Activated CD8-positive, alpha-beta memory T cell treated with anti-CD3 and anti-CD28 coated beads for 48 hours (primary cell): ENCODE data around the gene CERS6.

Experiments used
- DNase-seq, 3 experiments: peaks; one replicate each; pipeline ENCODE4 v3.0.0-alpha.2; 2020; ENCODE audit warnings: low read depth in 2 of 3, low spot score in 2 of 3

The CERS6 gene

DNA sequence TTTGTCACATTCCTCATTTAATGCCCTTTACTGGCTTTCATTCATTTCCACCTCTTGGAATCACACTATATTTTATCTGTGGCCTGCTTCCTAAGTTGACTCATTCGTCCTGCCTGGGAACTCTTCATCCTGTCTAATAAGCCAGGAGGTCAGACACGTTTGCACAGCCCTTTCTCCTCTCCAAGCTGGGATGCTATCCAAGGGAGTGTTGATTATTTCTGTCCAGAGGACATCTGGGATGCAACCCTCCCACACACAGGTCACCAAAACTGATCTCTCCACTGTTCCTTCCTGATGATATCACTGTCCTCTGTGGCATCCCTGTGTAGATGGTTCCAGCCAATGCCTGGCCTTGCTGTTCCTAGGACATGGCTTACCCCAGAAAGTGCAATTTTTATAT, 266.5 kb downstream of the CERS6 start:
- no peak for DNase-seq

DNA sequence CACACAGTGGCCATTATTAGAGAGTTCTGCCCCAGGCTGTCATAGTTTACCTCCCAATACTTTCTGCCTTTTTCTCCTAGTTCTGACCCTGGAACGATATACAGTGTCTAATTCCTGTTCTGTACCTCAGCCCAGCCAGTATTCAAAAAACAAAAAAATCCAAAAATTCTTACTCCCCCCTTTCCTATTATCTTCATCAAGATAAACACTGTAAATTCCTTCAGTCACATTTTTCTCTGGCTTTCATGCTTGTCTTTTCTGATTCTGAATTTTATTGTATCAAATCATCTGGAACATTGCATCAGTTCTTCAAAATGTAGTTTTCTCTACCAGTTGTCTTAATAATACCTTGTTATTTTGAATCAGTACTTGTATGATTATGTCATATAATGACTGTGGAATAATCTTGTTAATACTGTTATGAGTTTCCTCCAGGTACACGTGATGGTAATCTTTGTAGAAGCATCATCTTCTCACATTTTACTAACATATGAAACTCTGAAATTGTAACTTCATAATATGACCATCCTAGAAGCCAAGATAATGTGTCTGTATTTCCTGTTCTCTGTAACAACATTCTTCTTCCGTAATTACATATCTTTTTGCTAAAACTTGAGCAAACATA, 267.3 kb downstream of the CERS6 start:
- no peak for DNase-seq

DNA sequence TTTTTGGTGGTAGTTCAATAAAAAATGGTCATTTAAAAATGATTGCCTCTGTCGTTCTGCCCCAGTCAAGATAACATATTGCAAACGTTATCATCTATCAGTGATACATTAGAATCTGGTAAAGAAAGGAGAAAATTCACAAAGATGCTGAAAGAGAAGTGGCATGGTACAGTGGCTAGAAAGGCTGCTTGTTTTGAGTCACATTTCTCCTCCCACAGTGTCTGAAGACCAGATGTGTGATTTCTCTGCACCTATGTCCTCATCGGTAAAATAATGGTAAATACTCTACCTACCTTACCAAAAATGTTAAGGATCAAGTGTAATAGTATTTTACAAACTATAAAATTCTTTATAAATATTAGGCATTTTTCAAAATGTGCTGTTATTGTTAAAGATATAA, 270.3 kb downstream of the CERS6 start:
- DNase-seq, result no peak

DNA sequence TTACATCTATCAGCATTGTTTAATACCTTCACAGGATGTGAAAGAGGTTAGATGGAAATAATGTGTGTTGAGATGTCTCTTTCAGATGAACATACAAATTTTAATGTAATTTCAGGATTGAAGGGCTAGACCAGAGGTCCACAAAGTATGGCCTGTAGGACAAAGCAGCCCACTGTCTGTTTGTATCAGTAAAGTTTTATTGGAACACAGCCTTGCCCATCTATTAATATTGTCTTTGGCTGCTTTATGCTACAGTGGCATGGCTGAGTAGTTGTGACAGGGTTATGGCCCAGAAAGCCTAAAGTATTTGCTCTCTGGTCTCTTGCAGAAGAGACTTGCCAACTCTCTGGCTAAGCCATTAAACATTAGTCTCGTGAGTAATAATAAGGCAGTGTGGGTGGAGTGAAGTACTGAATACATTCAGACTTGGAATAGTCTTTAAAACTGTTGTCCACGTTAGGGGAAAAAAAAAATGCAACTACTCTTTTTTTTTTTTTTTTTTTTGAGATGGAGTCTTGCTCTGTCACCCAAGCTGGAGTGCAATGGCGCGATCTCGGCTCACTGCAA, 271.9 kb downstream of the CERS6 start:
- DNase-seq, result no peak

DNA sequence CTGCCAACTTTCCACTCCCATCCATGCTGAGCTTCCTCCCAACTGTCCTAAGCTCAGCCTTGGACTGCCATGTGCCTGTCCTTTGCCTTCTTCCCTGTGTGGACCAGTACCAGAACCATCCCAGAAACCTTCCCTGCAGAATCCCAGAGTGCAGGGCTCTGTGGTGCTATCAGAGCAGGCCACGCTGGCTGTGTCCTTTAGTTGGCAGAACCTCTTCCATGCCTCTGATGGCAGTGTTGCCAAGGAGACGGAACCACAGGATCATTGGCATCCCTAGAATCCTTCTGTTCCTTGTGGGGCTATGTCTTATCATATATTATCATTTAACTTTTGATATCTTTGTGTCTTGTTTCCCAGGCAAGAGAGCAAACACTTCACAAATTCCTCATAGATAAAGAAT, 273.4 kb downstream of the CERS6 start:
- no peak for DNase-seq

DNA sequence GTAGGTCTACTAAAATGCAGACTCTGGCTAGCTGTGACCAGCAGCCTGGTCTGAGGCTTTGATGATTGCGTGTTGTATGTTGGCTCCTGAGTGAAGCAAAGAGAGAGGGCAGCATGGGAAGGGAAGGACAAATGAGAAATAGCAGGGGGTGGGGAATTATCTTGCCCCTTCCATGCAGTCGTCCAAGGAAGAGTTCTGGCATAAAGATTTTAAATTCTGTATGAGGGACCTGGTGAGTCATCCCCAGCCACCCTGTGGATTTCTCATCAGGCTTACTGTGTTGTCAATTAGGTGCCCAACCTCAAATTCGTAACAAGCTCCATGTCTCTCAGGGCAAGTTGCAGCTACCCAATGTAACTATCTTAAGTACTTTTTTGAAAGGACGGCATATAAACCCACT, 274.3 kb downstream of the CERS6 start:
- no peak for DNase-seq

DNA sequence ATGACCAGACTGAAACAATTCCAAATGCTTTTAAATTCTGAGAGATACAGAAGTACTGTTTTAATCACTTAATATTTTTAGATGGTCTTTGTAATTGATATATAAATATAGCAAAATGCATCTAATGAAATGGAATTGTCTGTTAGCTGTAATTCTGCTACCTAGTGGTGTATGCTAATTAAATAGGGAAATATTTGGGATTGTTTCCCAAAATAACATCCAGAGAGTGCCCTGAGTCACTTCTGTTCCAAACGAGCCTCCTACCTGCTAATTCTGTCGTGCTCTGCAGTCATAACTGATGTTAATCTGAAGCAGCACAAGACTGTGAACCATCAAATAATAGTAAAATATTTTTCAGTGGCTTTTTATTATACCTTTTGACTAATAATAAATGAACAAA, 274.9 kb downstream of the CERS6 start:
- no peak for DNase-seq

DNA sequence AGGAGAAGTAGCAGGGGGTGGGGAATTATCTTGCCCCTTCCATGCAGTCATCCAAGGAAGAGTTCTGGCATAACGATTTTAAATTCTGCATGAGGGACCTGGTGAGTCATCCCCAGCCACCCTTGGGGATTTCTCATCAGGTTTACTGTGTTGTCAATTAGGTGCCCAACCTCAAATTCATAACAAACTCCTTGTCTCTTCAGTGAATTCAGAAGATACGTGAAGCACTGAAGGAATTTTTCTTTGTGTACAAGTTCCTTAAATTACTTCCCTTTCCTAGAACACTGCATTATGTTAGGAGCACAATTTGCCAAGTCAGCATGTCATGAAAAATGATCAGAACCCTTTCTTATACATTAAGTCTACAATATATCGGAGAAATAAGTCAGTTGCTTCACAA, 275.5 kb downstream of the CERS6 start:
- no peak for DNase-seq

DNA sequence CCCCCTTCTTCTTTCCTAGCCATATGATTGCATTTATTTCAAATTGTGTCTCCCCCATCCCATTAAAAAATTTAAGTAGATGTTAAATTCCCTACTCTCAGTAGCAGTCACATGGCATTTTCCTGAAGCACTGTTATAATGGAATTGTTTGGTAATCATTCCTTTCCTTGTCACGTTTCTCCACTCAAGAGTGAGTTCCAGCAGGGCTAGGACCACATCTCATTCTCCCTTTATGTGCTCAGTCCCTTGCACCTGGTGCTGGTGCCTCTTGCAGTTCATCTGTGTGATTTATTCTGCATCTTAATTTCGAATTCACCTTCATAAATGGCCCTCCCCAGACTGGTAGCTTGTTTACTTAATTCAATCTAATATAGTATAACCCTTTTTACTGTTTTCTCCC, 276.0 kb downstream of the CERS6 start:
- no peak for DNase-seq

DNA sequence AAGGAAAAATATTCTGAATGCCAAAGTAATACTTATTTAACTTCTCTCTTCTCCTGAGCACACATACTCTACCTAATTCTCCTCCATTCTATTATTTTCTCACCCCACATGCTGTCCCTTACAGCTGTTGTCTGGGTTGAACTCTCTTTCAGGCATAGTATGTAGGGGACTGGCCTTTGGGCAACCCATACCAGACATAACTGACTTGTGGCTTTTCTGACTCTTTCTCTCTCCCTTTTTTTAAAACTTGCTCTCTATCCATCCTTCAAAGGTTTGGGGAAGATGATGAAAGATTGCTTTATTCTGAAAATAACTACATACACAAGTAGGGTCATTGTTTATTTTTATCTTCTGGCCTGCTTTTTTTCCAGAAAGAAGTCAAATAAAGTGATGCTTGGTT, 276.4 kb downstream of the CERS6 start:
- no peak for DNase-seq

DNA sequence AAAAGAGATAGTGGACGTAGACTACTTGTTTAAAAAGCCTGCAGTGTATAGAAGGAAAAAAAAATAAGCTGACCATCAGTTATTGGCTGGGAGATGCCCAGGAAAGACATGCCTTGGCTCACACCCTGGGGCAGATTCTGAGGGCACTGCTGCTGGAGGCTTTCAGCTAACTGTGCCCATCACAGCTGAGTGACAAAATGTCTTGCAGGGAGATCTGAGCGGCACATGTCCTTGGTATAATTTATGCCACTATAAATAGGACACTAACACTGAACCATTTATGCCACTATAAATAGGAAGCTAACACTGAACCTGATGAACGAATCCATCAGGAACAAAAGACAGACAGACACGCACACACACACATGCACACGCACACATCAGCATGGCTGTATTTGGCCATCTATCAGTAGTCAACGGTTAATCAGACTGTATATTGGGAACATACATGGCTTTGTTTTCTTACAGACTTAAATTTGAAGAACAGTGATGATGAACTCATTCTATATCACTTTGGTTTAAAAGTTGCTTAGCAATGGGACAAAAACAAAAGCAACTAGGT, 278.2 kb downstream of the CERS6 start:
- no peak for DNase-seq

DNA sequence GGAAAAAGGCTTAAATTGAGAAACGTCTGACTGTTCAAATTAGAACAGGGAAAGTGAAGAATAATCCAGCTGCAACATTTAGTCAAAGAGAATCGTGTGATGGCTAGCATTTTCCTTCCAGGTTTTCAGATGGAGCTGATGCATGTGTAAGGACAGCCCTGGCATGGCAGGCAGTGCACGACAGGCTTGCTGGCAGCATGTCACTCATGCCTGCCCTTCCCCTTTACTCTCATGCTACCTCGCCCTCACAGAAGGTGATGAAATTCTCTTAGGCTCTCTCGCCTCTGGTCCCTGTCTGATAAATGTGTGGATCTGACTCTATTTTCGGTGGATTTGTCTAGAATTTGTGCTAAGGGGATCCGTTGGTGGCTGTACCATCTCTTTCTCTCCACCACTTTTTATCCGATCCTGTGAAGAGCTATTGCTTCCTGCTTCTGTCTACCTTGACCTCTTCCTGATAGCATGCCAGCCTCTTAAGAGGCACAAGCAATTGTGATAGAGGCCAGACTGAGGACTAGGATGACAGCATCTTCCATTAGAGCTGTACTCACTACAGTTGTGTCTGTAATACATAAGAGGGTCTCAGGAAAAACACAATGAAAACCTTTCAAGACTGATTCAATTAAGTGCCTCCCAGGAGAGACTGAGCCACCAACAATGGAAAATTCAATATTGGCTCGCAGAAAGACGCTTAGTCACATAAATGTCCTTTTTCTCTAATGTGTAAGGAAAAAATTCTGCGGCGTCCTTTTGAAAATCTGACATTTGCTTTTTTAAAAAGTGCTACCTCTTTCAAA, 280.8 kb downstream of the CERS6 start:
- no peak for DNase-seq

DNA sequence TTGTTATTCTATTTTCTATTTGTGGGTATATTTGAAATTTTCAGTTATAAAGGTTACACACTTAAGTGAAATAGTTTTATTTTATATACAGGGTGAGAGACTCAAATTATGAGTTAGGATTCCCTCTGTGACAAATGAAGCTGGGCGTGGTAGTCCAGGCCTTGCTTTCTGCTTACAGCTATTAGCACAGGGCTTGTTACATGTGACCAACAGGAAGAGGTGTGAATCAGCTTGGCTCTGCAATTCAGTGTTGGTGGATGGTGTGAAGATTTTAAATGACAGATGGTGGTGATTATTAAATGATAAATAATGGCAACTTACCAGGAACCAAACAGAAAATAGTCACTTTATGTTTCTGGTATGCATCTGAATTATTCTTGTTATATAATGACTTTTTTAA, 282.0 kb downstream of the CERS6 start:
- DNase-seq, result no peak

DNA sequence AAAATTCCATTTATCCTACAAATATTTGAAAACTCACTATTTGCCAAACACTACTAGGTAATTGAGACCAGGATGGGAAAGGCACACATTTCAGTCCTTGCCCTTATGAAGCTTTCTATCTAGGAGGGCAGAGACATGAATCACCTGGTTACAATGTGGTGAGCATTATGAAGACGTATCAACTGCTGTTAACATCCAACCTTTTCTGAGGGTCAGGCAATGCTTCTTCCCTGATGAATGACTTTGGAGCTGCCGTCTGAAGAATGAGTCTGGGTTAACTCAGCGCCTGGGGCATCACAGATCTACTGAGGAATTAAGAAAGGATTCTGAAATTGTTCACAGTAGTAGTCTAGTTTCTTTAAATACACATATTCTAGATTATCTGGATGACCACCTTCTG, 284.3 kb downstream of the CERS6 start:
- no peak for DNase-seq

DNA sequence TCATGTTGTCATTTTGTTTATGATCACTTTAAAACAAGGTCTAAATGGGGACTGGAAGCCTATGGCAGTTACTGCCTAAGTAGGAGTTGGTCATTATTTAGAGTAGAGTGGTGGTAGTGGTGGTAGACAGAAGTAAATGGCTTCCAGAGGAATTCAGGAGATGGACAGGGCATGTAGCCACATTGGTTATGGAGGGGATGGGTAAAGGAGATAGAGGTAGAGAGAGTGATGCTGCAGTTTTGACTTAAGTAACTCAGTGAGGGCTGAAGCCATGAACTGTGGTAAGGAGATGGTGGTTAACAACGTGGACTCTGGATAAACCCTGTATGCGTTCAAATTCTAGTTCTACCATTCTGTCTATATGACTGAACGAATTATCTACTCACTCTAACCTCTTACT, 284.7 kb downstream of the CERS6 start:
- DNase-seq, result no peak

DNA sequence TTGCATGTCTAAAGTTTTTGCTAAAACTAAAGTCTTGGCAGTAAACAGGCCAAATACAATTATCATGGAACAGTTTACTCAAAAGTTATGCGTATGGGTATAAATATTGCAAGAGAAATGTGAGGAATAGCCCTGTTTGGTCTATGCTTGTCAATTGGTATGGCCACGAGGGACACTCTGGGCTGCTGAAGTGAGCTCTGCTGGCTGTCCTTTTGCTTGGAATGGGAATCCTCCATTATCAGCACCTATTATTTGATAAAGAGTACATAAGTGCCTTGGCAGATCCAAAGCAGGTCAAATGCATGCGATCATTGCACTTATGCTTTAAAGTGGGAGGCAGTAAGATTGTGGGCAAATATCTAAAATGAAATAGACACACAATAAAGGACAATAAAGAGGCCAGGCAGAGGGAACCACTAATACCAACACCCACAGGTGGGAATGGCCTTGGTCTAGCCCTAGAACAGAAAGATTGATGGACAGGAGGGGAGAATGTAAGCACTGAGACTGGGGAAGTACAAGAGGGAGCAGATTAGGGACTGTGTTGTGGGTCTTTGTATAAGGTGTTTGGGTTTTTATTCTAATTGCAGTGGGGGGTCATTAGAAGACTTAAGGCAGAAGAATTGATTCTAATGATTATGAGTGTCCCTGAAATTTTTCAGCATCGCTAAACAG, 286.3 kb downstream of the CERS6 start:
- DNase-seq, result no peak

DNA sequence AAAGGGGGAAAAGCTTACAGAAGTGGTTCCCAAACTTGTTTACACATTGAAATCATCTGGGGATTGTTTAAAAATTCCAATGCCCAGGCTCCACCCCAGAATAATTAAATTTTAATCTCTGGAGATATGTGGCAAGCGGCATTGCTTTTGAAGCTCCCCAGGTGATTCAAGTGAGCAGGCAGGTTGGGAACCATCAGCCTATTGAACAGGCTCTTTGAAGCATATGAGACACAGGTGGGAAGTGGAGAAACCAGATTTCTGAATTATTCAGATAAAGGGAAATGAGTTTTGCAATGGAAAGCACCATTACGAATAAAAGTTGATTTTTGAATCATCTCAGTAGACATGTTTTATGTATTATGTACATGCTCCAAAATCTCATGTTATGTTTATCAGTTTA, 288.8 kb downstream of the CERS6 start:
- DNase-seq, result no peak

DNA sequence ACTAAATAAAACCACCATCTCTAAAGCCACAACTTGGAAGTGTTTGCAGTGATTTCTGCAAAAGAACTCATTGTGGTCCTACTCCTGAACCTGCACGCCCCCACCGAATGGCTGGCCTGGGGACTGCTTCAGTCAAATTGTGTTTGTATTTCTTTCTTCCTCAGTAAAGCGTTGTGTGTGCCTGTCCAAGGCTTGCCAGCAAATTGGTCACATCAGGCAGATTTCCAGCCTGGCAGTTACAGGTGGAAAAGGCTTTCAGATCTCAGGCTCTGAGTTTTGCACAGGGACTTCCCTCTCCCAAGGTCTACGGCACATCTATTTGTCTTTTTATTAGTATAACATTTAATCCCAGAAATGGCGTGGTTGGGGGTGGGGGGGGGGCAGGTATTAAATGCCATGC, 292.4 kb downstream of the CERS6 start:
- DNase-seq, result no peak

DNA sequence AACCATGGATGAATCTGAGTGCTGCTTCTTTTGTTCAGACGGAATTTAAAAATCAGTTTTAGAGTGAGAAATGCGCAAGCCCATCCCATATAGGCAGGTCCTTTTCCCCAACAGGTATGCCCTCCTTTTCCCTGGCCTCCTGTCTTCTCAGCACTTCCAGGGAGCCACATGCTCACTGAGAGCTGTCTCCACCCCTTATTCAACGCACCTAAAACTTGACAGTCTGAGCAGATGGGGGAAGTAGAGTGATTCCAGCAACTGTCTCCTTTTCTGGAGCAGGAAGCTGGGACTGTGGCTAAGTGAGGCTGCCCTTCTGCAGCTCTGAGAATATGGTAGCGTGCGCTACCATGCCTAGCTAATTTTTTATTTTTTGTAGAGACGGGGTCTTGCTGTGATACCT, 293.2 kb downstream of the CERS6 start:
- DNase-seq, result no peak

DNA sequence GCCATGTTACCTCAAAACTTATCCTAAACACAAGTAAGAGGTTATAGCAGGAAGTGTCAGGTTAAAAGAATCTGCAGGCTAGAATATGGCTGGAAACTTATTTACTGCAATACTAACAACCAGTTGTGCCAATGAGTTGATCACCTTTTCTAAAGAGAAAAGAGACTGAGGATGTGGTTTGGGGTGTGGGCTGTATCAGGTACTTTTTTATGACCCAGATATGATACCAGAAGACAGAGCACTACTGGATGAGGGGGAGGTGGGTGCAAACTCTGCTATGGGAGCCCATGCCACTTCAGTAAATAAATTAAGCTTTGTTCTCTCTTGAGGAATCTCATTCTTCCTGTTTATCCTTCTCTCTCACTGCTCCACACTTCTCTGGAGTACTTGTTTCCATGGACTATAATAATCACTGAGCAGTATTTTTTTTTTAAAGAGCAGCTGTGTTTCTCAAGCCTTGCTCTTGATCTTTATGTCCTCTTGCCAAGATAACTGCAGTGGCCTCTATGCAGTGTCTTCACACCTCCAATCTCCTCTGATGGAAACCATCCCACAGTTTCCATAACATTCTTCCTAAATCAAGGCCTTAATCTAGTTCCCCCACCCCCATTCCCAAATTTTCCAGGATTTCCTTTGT, 295.1 kb downstream of the CERS6 start:
- DNase-seq, result no peak

DNA sequence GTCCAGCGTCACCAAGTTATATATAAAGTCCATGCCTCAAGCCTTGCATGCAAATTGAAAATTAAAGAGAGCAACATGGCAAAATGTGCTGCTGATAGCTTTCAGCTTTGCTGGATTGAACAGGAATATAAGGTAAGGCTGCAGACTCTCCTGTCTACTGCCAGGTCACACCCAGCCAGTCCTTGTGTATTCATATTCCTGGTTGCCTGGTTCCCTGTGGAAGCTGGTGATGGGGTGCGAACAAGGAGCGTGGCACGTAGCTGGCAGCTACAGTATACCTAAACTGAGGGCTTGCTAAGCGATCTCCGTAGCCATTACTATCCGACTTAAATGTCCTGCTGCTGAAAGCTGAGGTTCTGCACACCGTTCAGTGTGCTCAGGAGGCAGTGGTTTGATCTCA, 296.3 kb downstream of the CERS6 start:
- DNase-seq, result no peak
